WERI-Rb-1 (cell line): ENCODE results near the gene HNRNPAB.

Source experiments
- DNase-seq: peaks from one replicate; pipeline ENCODE4 v3.0.0-alpha.2; 2020
- H3K27ac ChIP-seq: fragments of 250-450 bp; sonication (Bioruptor Pico); 2 replicates; pipeline ENCODE4 v1.5.1; 2020; ENCODE audit warnings: mild to moderate bottlenecking, moderate library complexity
- H3K27me3 ChIP-seq: fragments of 250-450 bp; sonication (Bioruptor Pico); 2 replicates; pipeline ENCODE4 v1.5.1; 2021; ENCODE audit warnings: mild to moderate bottlenecking, low read depth, moderate library complexity; ENCODE audit not compliant: insufficient read depth, severe bottlenecking
- H3K36me3 ChIP-seq: fragments of 250-450 bp; sonication (Bioruptor Pico); 2 replicates; pipeline ENCODE4 v1.5.1; 2020; ENCODE audit warnings: mild to moderate bottlenecking, moderate library complexity
- H3K4me3 ChIP-seq: 2 replicates; pipeline ENCODE4 v1.5.1; 2011; ENCODE audit warnings: low read depth, mild to moderate bottlenecking, control low read depth, low read length
- H3K9me3 ChIP-seq: fragments of 250-450 bp; sonication (Bioruptor Pico); 2 replicates; pipeline ENCODE4 v1.5.1; 2021; ENCODE audit warnings: mild to moderate bottlenecking, moderate library complexity; ENCODE audit not compliant: severe bottlenecking
- CTCF ChIP-seq: IDR thresholded peaks from 2 replicates; pipeline ENCODE4 v1.5.1; 2011; ENCODE audit warnings: low read depth, mild to moderate bottlenecking, control low read depth, inconsistent platforms, low read length

HNRNPAB gene

GRCh38 chr5:178203670-178204181 is 607 bp upstream of the HNRNPAB start:
- Histone ChIP-seq H3K27me3 (no peaks in the 10 kb centered on the region), H3K9me3 (no peaks in the 10 kb centered on the region), H3K4me3 (peak overlapping the region; percentile 26; the same call in 1 of the 2 replicates), H3K36me3 (peaks cover 35% of the 10 kb centered on the region), H3K27ac (peak overlapping the region; percentile 91)
- no peak for TF ChIP-seq CTCF
- DNase-seq = no peak

GRCh38 chr5:178204935-178205748 is 809 bp downstream of the HNRNPAB start:
- TF ChIP-seq CTCF = no peak
- H3K9me3 ChIP-seq = no peaks in the 10 kb centered on the region
- H3K36me3 ChIP-seq = peaks cover 49% of the 10 kb centered on the region
- peak; percentile 47 for DNase-seq
- H3K27ac ChIP-seq = peak overlapping the region; percentile 91
- H3K27me3 ChIP-seq = no peaks in the 10 kb centered on the region
- peak overlapping the region; percentile 81 for H3K4me3 ChIP-seq

- Histone ChIP-seq H3K27me3 (no peaks in the 10 kb centered on the region), H3K4me3 (peak overlapping the region; percentile 81), H3K27ac (no peak overlapping the region), H3K9me3 (no peaks in the 10 kb centered on the region), H3K36me3 (peaks cover 55% of the 10 kb centered on the region)
- DNase-seq = no peak
- no peak for TF ChIP-seq CTCF
Measured at GRCh38 chr5:178205749-178206047, 1.4 kb downstream of the HNRNPAB start.

GRCh38 chr5:178206166-178207101 is 2.1 kb downstream of the HNRNPAB start:
- Histone ChIP-seq H3K4me3 (peak overlapping the region; percentile 81), H3K36me3 (peaks cover 62% of the 10 kb centered on the region), H3K27ac (no peak overlapping the region), H3K9me3 (no peaks in the 10 kb centered on the region), H3K27me3 (no peaks in the 10 kb centered on the region)
- TF ChIP-seq CTCF = no peak
- no peak for DNase-seq

GRCh38 chr5:178207183-178207916 is 3.0 kb downstream of the HNRNPAB start:
- Histone ChIP-seq H3K36me3 (peaks cover 71% of the 10 kb centered on the region), H3K9me3 (no peaks in the 10 kb centered on the region), H3K27me3 (no peaks in the 10 kb centered on the region), H3K27ac (no peak overlapping the region), H3K4me3 (no peak overlapping the region)
- TF ChIP-seq CTCF = no peak
- no peak for DNase-seq
